ENCODE results near the gene GATB. TPM values are rescaled to one million over a fixed set of nuclear protein-coding genes. Genes with fewer than 3 reads are reported as not detected.

The GATB gene
- total RNA-seq, 4 donors from 2014 or later, result 34.3 to 66.3 (median 47.2) TPM

DNA sequence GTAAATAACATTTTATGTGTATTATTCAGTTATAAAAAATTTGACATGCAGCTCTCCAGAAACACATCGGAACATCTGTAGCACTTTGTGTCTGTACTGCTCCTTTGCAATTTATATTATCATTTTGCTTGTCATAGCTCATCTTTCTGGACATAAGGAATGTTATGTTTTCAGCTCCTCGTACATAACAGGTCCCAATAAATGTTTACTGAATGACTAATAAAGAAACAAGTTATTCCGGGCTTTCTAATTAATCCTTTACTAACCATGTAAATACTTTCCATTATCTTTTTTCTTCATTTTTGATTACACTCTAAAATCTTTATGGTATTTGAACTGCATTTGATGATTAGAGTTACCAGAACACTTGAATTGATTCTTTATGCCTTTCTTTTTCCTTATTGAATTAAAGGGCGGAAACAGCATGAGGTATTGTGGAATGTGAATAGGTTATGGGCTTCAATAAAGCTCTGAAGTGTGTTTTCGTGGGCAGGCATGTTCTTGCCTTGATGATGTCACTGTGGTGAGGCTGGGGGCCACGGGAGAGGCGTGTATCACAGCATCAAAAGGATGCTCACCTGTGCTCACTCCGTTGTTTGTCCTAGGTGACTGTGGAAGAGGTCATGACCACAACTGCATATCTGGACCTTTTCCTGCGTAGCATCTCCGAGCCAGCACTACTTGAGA is 131.6 kb downstream of the GATB start:
- 75% methylated on average over 10 of the region's 10 CpGs for WGBS

GRCh38 chr4:151628001-151628608 is 132.7 kb downstream of the GATB start:
- no peak for TF ChIP-seq POLR2A (IDR thresholded peaks at IDR 0.05)
- no peak for TF ChIP-seq CTCF (IDR thresholded peaks at IDR 0.05)
- no peak for TF ChIP-seq EP300 (IDR thresholded peaks at IDR 0.05)
- TF ChIP-seq POLR2AphosphoS5 (IDR thresholded peaks at IDR 0.05), result no peak
- 81% methylated on average over 5 of the region's 5 CpGs for WGBS
- Histone ChIP-seq H3K27ac (no peak overlapping the region), H3K36me3 (peaks cover 4% of the 10 kb centered on the region), H3K4me3 (no peak overlapping the region), H3K9me3 (no peaks in the 10 kb centered on the region), H3K4me1 (no peaks in the 10 kb centered on the region), H3K27me3 (no peaks in the 10 kb centered on the region)
- no peak for DNase-seq (ENCODE audit: low spot score in 2 of 2)

More for the DNA sequence above, 131.6 kb downstream of the GATB start:
- Histone ChIP-seq H3K27ac (no peak overlapping the region), H3K4me3 (no peak overlapping the region), H3K36me3 (peaks cover 4% of the 10 kb centered on the region), H3K4me1 (no peaks in the 10 kb centered on the region), H3K9me3 (no peaks in the 10 kb centered on the region), H3K27me3 (no peaks in the 10 kb centered on the region)
- no peak for TF ChIP-seq CTCF (IDR thresholded peaks at IDR 0.05)
- TF ChIP-seq EP300 (IDR thresholded peaks at IDR 0.05), result no peak
- TF ChIP-seq POLR2A (IDR thresholded peaks at IDR 0.05), result no peak
- TF ChIP-seq POLR2AphosphoS5 (IDR thresholded peaks at IDR 0.05), result no peak
- no peak for DNase-seq (ENCODE audit: low spot score in 2 of 2)

GRCh38 chr4:151627491-151627890 is 133.3 kb downstream of the GATB start:
- Histone ChIP-seq H3K27ac (no peak overlapping the region), H3K4me3 (no peak overlapping the region), H3K27me3 (no peaks in the 10 kb centered on the region), H3K36me3 (peaks cover 4% of the 10 kb centered on the region), H3K4me1 (no peaks in the 10 kb centered on the region), H3K9me3 (no peaks in the 10 kb centered on the region)
- DNase-seq (ENCODE audit: low spot score in 2 of 2), result no peak
- 23% methylated on average over 1 of the region's 1 CpG for WGBS
- no peak for TF ChIP-seq EP300 (IDR thresholded peaks at IDR 0.05)
- no peak for TF ChIP-seq POLR2AphosphoS5 (IDR thresholded peaks at IDR 0.05)
- no peak for TF ChIP-seq POLR2A (IDR thresholded peaks at IDR 0.05)
- no peak for TF ChIP-seq CTCF (IDR thresholded peaks at IDR 0.05)

- H3K4me1 ChIP-seq, result no peaks in the 10 kb centered on the region
- no peak for TF ChIP-seq POLR2AphosphoS5 (IDR thresholded peaks at IDR 0.05)
- no peak for TF ChIP-seq CTCF (IDR thresholded peaks at IDR 0.05)
- TF ChIP-seq EP300 (IDR thresholded peaks at IDR 0.05), result no peak
- no peak for TF ChIP-seq POLR2A (IDR thresholded peaks at IDR 0.05)
- H3K27me3 ChIP-seq, result no peaks in the 10 kb centered on the region
- no peak overlapping the region for H3K27ac ChIP-seq
- no peak overlapping the region for H3K4me3 ChIP-seq
- WGBS, result 80% methylated on average over 3 of the region's 3 CpGs
- no peaks in the 10 kb centered on the region for H3K9me3 ChIP-seq
- H3K36me3 ChIP-seq, result peaks cover 4% of the 10 kb centered on the region
- no peak for DNase-seq (ENCODE audit: low spot score in 2 of 2)
Observed at GRCh38 chr4:151626751-151627150, 134.1 kb downstream of the GATB start.

DNA sequence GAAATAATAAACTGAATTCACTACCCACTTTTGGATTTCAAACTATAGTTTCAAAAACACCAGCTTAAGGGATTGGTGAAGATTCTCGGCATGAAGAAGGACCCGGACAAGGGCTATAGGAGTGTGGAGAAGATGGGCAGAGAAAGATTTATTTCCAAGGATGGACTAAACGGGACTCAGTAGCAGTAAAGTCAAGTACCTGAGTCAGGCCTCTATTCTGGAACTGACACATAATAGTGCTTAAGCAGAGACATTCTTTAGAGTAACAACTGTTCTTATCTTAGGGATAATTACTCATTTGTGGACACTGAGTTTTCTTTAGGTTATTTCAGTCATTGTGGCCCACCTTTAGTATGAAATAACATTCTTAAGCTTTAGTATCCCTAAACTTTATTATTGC is 134.6 kb downstream of the GATB start:
- Histone ChIP-seq H3K4me1 (no peaks in the 10 kb centered on the region), H3K9me3 (no peaks in the 10 kb centered on the region), H3K27me3 (no peaks in the 10 kb centered on the region), H3K36me3 (peaks cover 4% of the 10 kb centered on the region), H3K4me3 (no peak overlapping the region), H3K27ac (no peak overlapping the region)
- 97% methylated on average over 3 of the region's 3 CpGs for WGBS
- no peak for DNase-seq (ENCODE audit: low spot score in 2 of 2)
- TF ChIP-seq CTCF (IDR thresholded peaks at IDR 0.05) (no peak), EP300 (IDR thresholded peaks at IDR 0.05) (no peak), POLR2AphosphoS5 (IDR thresholded peaks at IDR 0.05) (no peak), POLR2A (IDR thresholded peaks at IDR 0.05) (no peak)
